Lung (tissue), 12 donors: ENCODE data around the gene HAAO. TPM values are rescaled to one million over a fixed set of nuclear protein-coding genes. Genes with fewer than 3 reads are reported as not detected.

Experiments used
- ATAC-seq: fragments of 200-7000 bp; cut with Tn5 transposase; one replicate; pipeline ENCODE4 v1.9.1; 2020; ENCODE audit warnings: moderate number of reproducible peaks; ENCODE audit not compliant: insufficient read depth, low FRiP score
- DNase-seq, 3 donors: peaks; one replicate each; pipeline ENCODE4 v3.0.0-alpha.2; 2013 to 2017
- H3K27ac ChIP-seq, 2 donors: one replicate each; pipeline ENCODE4 v1.5.1; 2013; ENCODE audit warnings: mild to moderate bottlenecking in 2 of 2, moderate library complexity in 2 of 2, control low read depth in 1 of 2, inconsistent platforms in 1 of 2, low read depth in 1 of 2, low read length in 1 of 2
- H3K27me3 ChIP-seq, 3 donors: one replicate each; pipeline ENCODE4 v1.5.1; 2013; ENCODE audit warnings: low read length in 2 of 3; ENCODE audit not compliant: control insufficient read depth in 3 of 3, insufficient read depth in 3 of 3
- H3K36me3 ChIP-seq, 4 donors: one replicate each; pipeline ENCODE4 v1.5.1; 2013; ENCODE audit warnings: low read length in 4 of 4, mild to moderate bottlenecking in 1 of 4, moderate library complexity in 1 of 4; ENCODE audit not compliant: control insufficient read depth in 4 of 4, insufficient read depth in 4 of 4
- H3K4me1 ChIP-seq, 5 donors: one replicate each; pipeline ENCODE4 v1.5.1; 2013; ENCODE audit warnings: low read length in 5 of 5, mild to moderate bottlenecking in 2 of 5, moderate library complexity in 1 of 5; ENCODE audit not compliant: control insufficient read depth in 5 of 5, insufficient read depth in 5 of 5
- H3K4me3 ChIP-seq: one replicate; pipeline ENCODE4 v1.5.1; 2013; ENCODE audit warnings: mild to moderate bottlenecking, control low read depth, moderate library complexity
- H3K9ac ChIP-seq, 2 donors: one replicate each; pipeline ENCODE4 v1.5.1; 2013; ENCODE audit warnings: low read length in 2 of 2, control low read depth in 1 of 2; ENCODE audit not compliant: insufficient read depth in 1 of 2
- H3K9me3 ChIP-seq, 4 donors: one replicate each; pipeline ENCODE4 v1.5.1; 2013; ENCODE audit warnings: low read length in 3 of 4, mild to moderate bottlenecking in 1 of 4, moderate library complexity in 1 of 4; ENCODE audit not compliant: control insufficient read depth in 4 of 4, insufficient read depth in 3 of 4
- CTCF ChIP-seq: IDR thresholded peaks from 2 replicates; pipeline ENCODE4 v1.5.1; 2012; ENCODE audit warnings: mild to moderate bottlenecking; ENCODE audit errors: control extremely low read depth, extremely low read depth
- WGBS, 2 donors: extraction: QIAGEN DNeasy Blood & Tissue Kit; methylation state at CpG; one replicate each; pipeline ENCODE4 v1.1.7; 2013; 5-methylcytosine and 5-hydroxymethylcytosine counted together
- polyA plus RNA-seq, 2 donors: library from polyadenylated mRNA; stranded (reverse); fragments of 200-250 nt; gene quantifications; one replicate each; pipeline ENCODE4 v1.2.1, GENCODE V29; 2013
- total RNA-seq, 2 donors: library from RNA; depleted of rRNA in 1 of 2; stranded (reverse); fragments of >200 nt in 1 of 2; gene quantifications; one replicate each; pipeline ENCODE4 v1.2.1, GENCODE V29; 2014 to 2021
- donor health status: control.
- donor health status: control.
- donor health status: Bipolar disorder and iron deficiency.
- donor health status: healthy.
- donor health status: DM: yes; HTN: yes; CAD: no.

The HAAO gene
- total and polyA plus RNA-seq, 4 donors: 3.7 to 13.0 (median 9.4) TPM

DNA sequence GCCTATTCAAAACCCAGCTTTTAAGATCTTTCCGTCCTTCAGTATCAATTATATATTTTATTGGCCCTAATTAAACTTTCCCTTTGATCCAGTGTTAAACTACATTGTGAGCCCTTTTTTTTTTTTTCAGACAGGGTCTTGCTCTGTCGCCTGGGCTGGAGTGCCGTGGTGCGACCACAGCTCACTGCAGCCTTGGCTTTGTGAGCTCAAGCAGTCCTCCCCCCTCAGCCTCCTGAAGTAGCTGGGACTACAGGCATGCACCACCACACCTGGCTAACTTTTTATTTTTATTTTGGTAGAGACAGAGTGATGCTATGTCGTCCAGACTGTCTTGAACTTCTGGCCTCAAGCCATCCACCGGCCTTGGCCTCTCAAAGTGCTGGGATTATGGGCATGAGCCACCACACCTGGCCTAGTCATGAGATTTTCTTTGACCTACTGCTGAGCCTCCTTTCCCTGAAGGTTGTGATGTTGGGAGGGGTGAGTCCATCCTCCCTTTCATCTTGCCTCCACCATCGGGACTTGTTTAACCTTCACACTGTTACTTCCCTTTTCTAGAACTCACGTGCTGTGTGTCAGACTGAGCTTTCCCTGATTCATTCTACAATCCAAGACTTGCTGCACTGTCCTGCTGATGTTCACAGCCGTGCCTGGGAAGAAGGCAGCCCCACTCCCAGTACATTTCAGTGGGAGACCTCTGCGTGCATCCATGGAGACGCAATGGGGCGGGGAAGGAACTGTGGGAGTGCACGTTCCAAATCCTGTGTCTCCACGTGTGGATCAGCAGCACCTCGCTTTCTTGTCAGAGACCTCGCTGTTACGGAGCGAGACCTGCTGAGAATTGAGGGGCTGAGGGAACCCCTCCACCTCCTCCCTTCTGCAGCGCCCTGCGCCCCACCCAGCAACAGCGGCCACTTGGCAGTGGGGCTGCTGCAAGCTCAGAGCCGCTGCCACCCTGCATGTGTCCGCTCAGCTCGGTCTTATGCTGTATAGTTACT is 39.3 kb downstream of the HAAO start:
- DNase-seq: no peak
- Histone ChIP-seq H3K4me1 (peaks cover 0 to 2% (median 0%) of the 10 kb centered on the region in 5 donors), H3K27me3 (no peaks in the 10 kb centered on the region), H3K27ac (no peak overlapping the region), H3K4me3 (no peak overlapping the region), H3K36me3 (peaks cover 0 to 11% (median 8%) of the 10 kb centered on the region in 4 donors), H3K9ac (no peak overlapping the region), H3K9me3 (no peaks in the 10 kb centered on the region)
- no peak for TF ChIP-seq CTCF
- 76 to 84% methylated on average over 24 of the region's 24 CpGs for WGBS, 2 donors
- ATAC-seq: no peak

GRCh38 chr2:42752314-42752713 is 40.1 kb downstream of the HAAO start:
- WGBS, 2 donors: 41 to 46% methylated on average over 2 of the region's 2 CpGs
- Histone ChIP-seq H3K4me3 (no peak overlapping the region), H3K27me3 (no peaks in the 10 kb centered on the region)

DNA sequence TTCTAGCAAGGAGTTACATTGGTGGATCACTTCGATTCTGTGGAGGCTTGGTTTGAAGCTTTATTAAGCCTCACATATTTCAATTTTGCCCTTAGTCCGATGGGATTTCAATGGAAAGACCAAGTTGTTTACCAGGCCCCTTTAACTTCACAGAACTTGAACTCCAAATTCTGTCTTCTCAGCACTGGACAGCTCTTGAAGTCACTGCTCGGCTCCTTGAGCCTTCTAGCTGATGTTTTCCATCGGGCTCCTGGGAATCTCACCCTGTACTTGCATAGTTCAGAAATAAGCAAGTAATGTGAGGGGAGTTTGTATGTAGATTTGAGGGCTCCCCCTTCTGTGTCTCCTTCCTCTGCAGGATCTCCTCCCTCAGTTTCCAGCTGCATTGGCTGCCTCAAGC is 43.5 kb downstream of the HAAO start:
- Histone ChIP-seq H3K27me3 (no peaks in the 10 kb centered on the region), H3K4me1 (peaks cover 0 to 2% (median 0%) of the 10 kb centered on the region in 5 donors), H3K27ac (no peak overlapping the region), H3K4me3 (no peak overlapping the region), H3K9me3 (no peaks in the 10 kb centered on the region), H3K9ac (no peak overlapping the region), H3K36me3 (peaks cover 0 to 11% (median 4%) of the 10 kb centered on the region in 4 donors)
- 91 to 92% methylated on average over 4 of the region's 4 CpGs for WGBS, 2 donors
- no peak for TF ChIP-seq CTCF
- ATAC-seq (no peak), DNase-seq (no peak)

More at GRCh38 chr2:42752314-42752713, 40.1 kb downstream of the HAAO start:
- Histone ChIP-seq H3K9me3 (no peaks in the 10 kb centered on the region), H3K4me1 (peaks cover 0 to 2% (median 0%) of the 10 kb centered on the region in 5 donors), H3K27ac (no peak overlapping the region), H3K9ac (no peak overlapping the region), H3K36me3 (peaks cover 0 to 11% (median 8%) of the 10 kb centered on the region in 4 donors)
- peak; percentile 27 for ATAC-seq
- TF ChIP-seq CTCF: no peak
- peak in 2 of 3 donors; percentile 14 to 21 for DNase-seq
